Naive thymus-derived CD4-positive, alpha-beta T cell (primary cell): ENCODE data around the gene OGFOD2. TPM values are rescaled to one million over a fixed set of nuclear protein-coding genes. Genes with fewer than 3 reads are reported as not detected.

Experiments used
- ATAC-seq: fragments of 150-1000 bp; cut with Tn5 transposase; 2 replicates; pipeline ENCODE4 v1.10.0; 2021; ENCODE audit warnings: mild to moderate bottlenecking, moderate library complexity
- CTCF ChIA-PET: fragments of 350-600 bp; sonication (Branson Sonifier 250); formaldehyde crosslinking; loops from one replicate; lab custom pipeline; 2021; ENCODE audit warnings: antibody characterized with exemption; lab: Charles Lee
- POLR2A ChIA-PET: fragments of 350-600 bp; sonication (Branson Sonifier 250); formaldehyde crosslinking; loops from one replicate; lab custom pipeline; 2021; ENCODE audit warnings: antibody characterized with exemption, inconsistent platforms; lab: Charles Lee
- DNase-seq, 9 donors: peaks; one replicate each; pipeline versions ENCODE4 v3.0.0 to v3.0.0-alpha.2; 2020 to 2022; ENCODE audit warnings: mixed read lengths in 1 of 9
- H3K27ac ChIP-seq: one replicate; pipeline ENCODE4 v1.7.0; 2013; ENCODE audit warnings: mild to moderate bottlenecking, low read depth, low read length, moderate library complexity
- H3K27me3 ChIP-seq, 2 donors: one replicate each; pipeline ENCODE4 v1.7.0; 2013; ENCODE audit warnings: low read length in 2 of 2, mild to moderate bottlenecking in 2 of 2, moderate library complexity in 2 of 2; ENCODE audit not compliant: control insufficient read depth in 2 of 2, insufficient read depth in 2 of 2
- H3K36me3 ChIP-seq, 3 experiments: 1 replicate in 2 of 3; 2 replicates in 1 of 3; pipeline ENCODE4 v1.7.0; 2013; ENCODE audit warnings: low read length in 3 of 3, mild to moderate bottlenecking in 3 of 3, moderate library complexity in 1 of 3; ENCODE audit not compliant: insufficient read depth in 3 of 3, control insufficient read depth in 2 of 3
- H3K4me1 ChIP-seq, 2 donors: one replicate each; pipeline ENCODE4 v1.7.0; 2013; ENCODE audit warnings: low read length in 2 of 2, mild to moderate bottlenecking in 2 of 2, moderate library complexity in 1 of 2; ENCODE audit not compliant: control insufficient read depth in 2 of 2, insufficient read depth in 2 of 2
- H3K4me3 ChIP-seq: 2 replicates; pipeline ENCODE4 v1.7.0; 2013; ENCODE audit warnings: mild to moderate bottlenecking, low read length
- H3K9me3 ChIP-seq, 3 experiments: 1 replicate in 2 of 3; 2 replicates in 1 of 3; pipeline ENCODE4 v1.7.0; 2013; ENCODE audit warnings: low read length in 3 of 3; ENCODE audit not compliant: control insufficient read depth in 2 of 3
- H3K27ac Mint-ChIP-seq, 9 donors: one replicate each; pipeline ENCODE4 v1.8.0; 2020 to 2022; ENCODE audit warnings: mixed read lengths in 9 of 9, mild to moderate bottlenecking in 8 of 9, moderate library complexity in 5 of 9, inconsistent platforms in 2 of 9
- H3K27me3 Mint-ChIP-seq, 5 donors: one replicate each; pipeline ENCODE4 v1.8.0; 2021 to 2022; ENCODE audit warnings: mixed read lengths in 5 of 5, mild to moderate bottlenecking in 1 of 5
- H3K36me3 Mint-ChIP-seq, 5 donors: one replicate each; pipeline ENCODE4 v1.8.0; 2020 to 2022; ENCODE audit warnings: mixed read lengths in 5 of 5, mild to moderate bottlenecking in 3 of 5, inconsistent platforms in 1 of 5
- H3K4me1 Mint-ChIP-seq, 7 donors: one replicate each; pipeline ENCODE4 v1.8.0; 2020 to 2022; ENCODE audit warnings: mixed read lengths in 7 of 7, mild to moderate bottlenecking in 3 of 7, inconsistent platforms in 1 of 7
- H3K4me3 Mint-ChIP-seq, 10 donors: one replicate each; pipeline ENCODE4 v1.8.0; 2020 to 2022; ENCODE audit warnings: mild to moderate bottlenecking in 10 of 10, mixed read lengths in 10 of 10, moderate library complexity in 6 of 10, inconsistent platforms in 2 of 10
- H3K9me3 Mint-ChIP-seq, 11 donors: one replicate each; pipeline ENCODE4 v1.8.0; 2020 to 2022; ENCODE audit warnings: mixed read lengths in 11 of 11, mild to moderate bottlenecking in 4 of 11, inconsistent platforms in 1 of 11, moderate library complexity in 1 of 11
- intact Hi-C, 2 donors: fragments of 100-400 bp; cut with micrococcal nuclease; formaldehyde crosslinking; loops; one replicate each; pipeline ENCODE4 v1.15.1; 2023
- polyA plus RNA-seq, 2 donors: library from polyadenylated mRNA; unstranded; fragments of 300-500 nt; fragmentation: Illumina TruSeq; gene quantifications; one replicate each; pipeline ENCODE4 v1.2.3, GENCODE V29; 2021
- total RNA-seq, 6 experiments: library from RNA in 5 of 6; stranded (reverse) in 5 of 6; gene quantifications; 1 replicate in 5 of 6; 2 replicates in 1 of 6; pipeline ENCODE4 v1.2.3 and lab custom pipeline; 2021 to 2026

The OGFOD2 gene
- total and polyA plus RNA-seq, 7 experiments from 2014 or later = 16.8 to 49.1 (median 21.7) TPM

DNA sequence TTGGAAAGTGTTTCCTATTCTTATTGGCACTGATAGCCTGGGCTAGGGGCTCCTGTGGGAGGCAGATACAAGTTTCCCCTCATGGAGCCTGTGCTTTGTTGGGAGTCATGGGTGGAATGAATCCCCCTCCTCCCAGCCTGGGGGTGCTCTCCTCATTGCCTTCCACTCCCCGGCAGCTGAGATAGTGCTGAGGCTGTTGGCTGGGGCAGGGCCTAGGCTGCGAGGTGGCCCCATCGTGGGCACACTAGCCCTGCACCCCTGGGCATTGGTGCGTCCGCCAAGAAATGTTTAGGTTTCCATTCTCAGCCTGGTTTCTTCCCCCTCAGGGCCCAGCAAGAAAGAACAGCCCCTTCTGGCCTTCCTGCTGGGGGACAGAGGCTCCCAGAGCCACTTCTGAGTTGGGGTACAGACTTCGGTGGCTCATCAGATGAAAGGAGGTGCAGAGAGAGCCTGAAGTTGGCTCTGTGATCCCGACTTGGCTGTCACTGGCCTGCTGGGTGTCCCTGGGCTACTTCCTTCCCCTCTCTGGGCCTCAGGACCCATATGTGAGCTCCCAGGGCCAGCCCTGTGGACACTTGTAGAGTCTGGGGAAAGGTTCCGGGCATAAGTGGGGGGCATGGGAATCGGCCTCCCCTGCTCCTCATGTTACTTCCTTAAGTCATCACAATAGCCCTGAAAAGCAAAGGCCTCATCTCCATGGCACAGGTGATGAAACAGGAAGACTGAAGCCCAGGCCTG, 2.8 kb downstream of the OGFOD2 start:
- Mint-ChIP-seq H3K36me3 (peaks cover 0 to 8% (median 0%) of the 10 kb centered on the region in 5 donors), H3K4me3 (peak overlapping the region in 9 of 10 donors; percentile 25 to 99 (median 55)), H3K27ac (peak overlapping the region in 1 of 9 donors; percentile 12), H3K27me3 (peaks cover 0 to 3% (median 0%) of the 10 kb centered on the region in 5 donors), H3K9me3 (peaks cover 0 to 7% (median 0%) of the 10 kb centered on the region in 11 donors), H3K4me1 (peaks cover 19 to 60% (median 44%) of the 10 kb centered on the region in 7 donors)
- no peaks in the 10 kb centered on the region for H3K27me3 ChIP-seq
- no peaks in the 10 kb centered on the region for H3K9me3 ChIP-seq
- intact Hi-C loops = loop anchor here (5.0 to 10.0 kb wide), 5 partner anchors 604 to 1393 kb away; partner anchors contain the start of genes CCDC92 (in 1 of the 2), DIABLO (in 1 of the 2), KDM2B (in 1 of the 2) and TCTN2 (in 1 of the 2)
- ChIA-PET POLR2A (interaction anchor here (1.1 kb wide), 1 partner anchor 11 kb away, joined by 3 read pairs; the partner anchor contains the start of gene ABCB9), CTCF (interaction anchor here (0.5 kb wide), 1 partner anchor 120 kb away, joined by 3 read pairs; no protein-coding TSS in a partner anchor)
- H3K4me1 ChIP-seq = peaks cover 40 to 45% of the 10 kb centered on the region in 2 donors
- H3K27ac ChIP-seq = no peak overlapping the region
- DNase-seq (peak in 1 of 9 donors; percentile 3), ATAC-seq (no peak)
- H3K36me3 ChIP-seq = peaks cover 0 to 31% (median 0%) of the 10 kb centered on the region in 3 experiments
- H3K4me3 ChIP-seq = no peak overlapping the region

DNA sequence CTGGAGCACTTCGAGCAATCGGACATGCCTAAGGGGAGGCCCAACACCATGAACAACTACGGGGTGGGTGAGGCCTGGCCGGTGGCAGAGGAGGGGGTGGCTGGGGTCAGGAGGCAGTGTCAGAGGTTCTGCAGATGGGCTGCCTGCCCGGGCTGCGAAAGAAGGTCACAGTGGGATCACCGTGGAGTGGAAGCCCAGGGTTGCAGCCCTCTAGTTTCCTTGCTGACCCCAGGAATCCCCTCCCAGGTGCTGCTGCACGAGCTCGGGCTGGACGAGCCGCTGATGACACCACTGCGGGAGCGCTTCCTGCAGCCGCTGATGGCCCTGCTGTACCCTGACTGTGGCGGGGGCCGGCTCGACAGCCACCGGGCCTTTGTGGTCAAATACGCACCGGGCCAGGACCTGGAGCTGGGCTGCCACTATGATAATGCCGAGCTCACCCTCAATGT, 3.5 kb downstream of the OGFOD2 start:
- CTCF ChIA-PET = interaction anchor here (0.5 kb wide), 1 partner anchor 121 kb away, joined by 3 read pairs; no protein-coding TSS in a partner anchor
- no peak overlapping the region for H3K27ac Mint-ChIP-seq
- peaks cover 41 to 52% of the 10 kb centered on the region in 2 donors for H3K4me1 ChIP-seq
- ATAC-seq (no peak), DNase-seq (peak in 1 of 9 donors; percentile 6)
- H3K4me1 Mint-ChIP-seq = peaks cover 26 to 67% (median 50%) of the 10 kb centered on the region in 7 donors
- peaks cover 0 to 12% (median 0%) of the 10 kb centered on the region in 5 donors for H3K36me3 Mint-ChIP-seq
- POLR2A ChIA-PET = interaction anchor here (1.1 to 2.0 kb wide), 3 partner anchors 12 to 254 kb away, joined by 3 to 11 read pairs (median 9); partner anchors contain the start of genes ABCB9, MPHOSPH9 and MTRFR
- H3K27me3 ChIP-seq = no peaks in the 10 kb centered on the region
- peaks cover 0 to 3% (median 0%) of the 10 kb centered on the region in 5 donors for H3K27me3 Mint-ChIP-seq
- no peak overlapping the region for H3K27ac ChIP-seq
- H3K4me3 ChIP-seq = no peak overlapping the region
- H3K9me3 Mint-ChIP-seq = peaks cover 0 to 7% (median 0%) of the 10 kb centered on the region in 11 donors
- intact Hi-C loops = loop anchor here (5.0 to 10.0 kb wide), 5 partner anchors 604 to 1394 kb away; partner anchors contain the start of genes CCDC92 (in 1 of the 2), DIABLO (in 1 of the 2), KDM2B (in 1 of the 2) and TCTN2 (in 1 of the 2)
- H3K36me3 ChIP-seq = peaks cover 0 to 31% (median 3%) of the 10 kb centered on the region in 3 experiments
- no peaks in the 10 kb centered on the region for H3K9me3 ChIP-seq
- H3K4me3 Mint-ChIP-seq = peak overlapping the region in 8 of 10 donors; percentile 23 to 99 (median 46)

DNA sequence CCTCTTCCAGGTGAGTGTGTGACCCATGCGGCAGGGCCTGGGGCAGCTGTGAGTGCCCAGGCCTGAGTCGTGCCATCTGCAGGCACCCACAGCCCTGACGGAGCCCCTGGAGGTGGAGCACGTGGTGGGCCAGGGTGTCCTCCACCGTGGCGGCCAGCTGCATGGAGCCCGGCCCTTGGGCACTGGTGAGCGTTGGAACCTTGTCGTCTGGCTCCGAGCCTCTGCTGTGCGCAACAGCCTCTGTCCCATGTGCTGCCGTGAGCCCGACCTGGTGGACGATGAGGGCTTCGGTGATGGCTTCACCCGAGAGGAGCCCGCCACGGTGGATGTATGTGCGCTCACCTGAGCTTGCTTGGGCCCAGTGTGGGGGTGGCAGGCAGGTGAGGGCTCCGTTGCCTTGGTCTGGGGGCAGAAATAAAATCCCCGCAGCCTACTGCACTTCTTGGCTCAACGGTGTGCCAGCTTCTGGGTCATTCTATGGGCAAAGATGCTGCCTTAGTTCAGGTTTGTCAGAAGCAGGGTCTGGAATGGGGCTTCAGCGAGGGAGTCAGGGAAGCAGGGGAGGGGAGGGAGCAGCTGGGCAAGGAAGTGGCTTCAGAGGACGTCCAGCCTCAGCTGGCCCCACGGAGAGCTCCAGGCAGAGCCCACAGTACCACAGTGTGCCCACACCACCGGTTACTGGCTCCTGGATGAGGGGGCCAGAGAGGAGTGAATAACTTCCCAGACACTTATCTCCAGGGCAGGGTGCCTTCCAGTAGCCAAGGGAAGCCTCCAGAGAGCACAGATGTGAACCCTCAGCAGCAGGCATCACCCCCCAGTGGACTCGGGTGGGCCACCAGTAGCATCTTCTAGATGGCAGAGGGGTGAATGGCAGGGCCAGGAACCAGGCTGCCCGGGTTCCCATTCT, 4.2 kb downstream of the OGFOD2 start:
- Histone ChIP-seq H3K36me3 (peaks cover 0 to 37% (median 3%) of the 10 kb centered on the region in 3 experiments), H3K27ac (peak overlapping the region; percentile 81), H3K9me3 (no peaks in the 10 kb centered on the region), H3K4me1 (peaks cover 41 to 47% of the 10 kb centered on the region in 2 donors), H3K27me3 (no peaks in the 10 kb centered on the region), H3K4me3 (peak overlapping the region; percentile 84)
- Mint-ChIP-seq H3K27me3 (peaks cover 0 to 3% (median 0%) of the 10 kb centered on the region in 5 donors), H3K4me1 (peaks cover 30 to 70% (median 53%) of the 10 kb centered on the region in 7 donors), H3K4me3 (peak overlapping the region; percentile 86 to 95 (median 90)), H3K36me3 (peaks cover 0 to 12% (median 0%) of the 10 kb centered on the region in 5 donors), H3K9me3 (peaks cover 0 to 7% (median 0%) of the 10 kb centered on the region in 11 donors), H3K27ac (peak overlapping the region; percentile 81 to 92 (median 87))
- POLR2A ChIA-PET = interaction anchor here (1.1 to 3.3 kb wide), 4 partner anchors 12 to 261 kb away, joined by 3 to 11 read pairs (median 10); partner anchors contain the start of genes ABCB9, MPHOSPH9 and MTRFR
- ATAC-seq (no peak), DNase-seq (no peak)
- CTCF ChIA-PET = no interaction called here
- intact Hi-C loops = loop anchor here (5.0 to 10.0 kb wide), 5 partner anchors 603 to 1394 kb away; partner anchors contain the start of genes CCDC92 (in 1 of the 2), DIABLO (in 1 of the 2), KDM2B (in 1 of the 2) and TCTN2 (in 1 of the 2)

DNA sequence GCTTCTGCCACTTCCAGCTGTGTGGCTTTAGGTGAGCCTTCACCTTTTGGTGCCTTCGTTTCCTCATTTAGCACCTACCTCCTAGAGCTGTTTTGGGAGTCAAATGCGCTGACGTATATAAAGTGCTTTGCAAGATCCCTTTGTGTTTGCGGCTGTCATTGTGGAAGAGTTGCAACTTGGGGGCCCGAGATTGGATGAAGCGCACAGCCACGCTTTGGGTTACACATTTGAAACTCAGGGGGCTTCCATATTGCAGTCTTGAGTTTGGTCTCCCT, 4.8 kb downstream of the OGFOD2 start:
- POLR2A ChIA-PET = interaction anchor here (1.1 to 3.3 kb wide), 4 partner anchors 13 to 260 kb away, joined by 3 to 11 read pairs (median 10); partner anchors contain the start of genes ABCB9, MPHOSPH9 and MTRFR
- intact Hi-C loops = loop anchor here (1.0 to 10.0 kb wide), 8 partner anchors 13 to 1395 kb away; partner anchors contain the start of genes ABCB9 (in 1 of the 2), CCDC92 (in 1 of the 2), DIABLO (in 1 of the 2) and KDM2B (in 1 of the 2)
- Histone ChIP-seq H3K4me3 (peak overlapping the region; percentile 84), H3K27me3 (no peaks in the 10 kb centered on the region), H3K9me3 (no peaks in the 10 kb centered on the region), H3K27ac (peak overlapping the region; percentile 81), H3K4me1 (peaks cover 41 to 46% of the 10 kb centered on the region in 2 donors), H3K36me3 (peaks cover 0 to 40% (median 3%) of the 10 kb centered on the region in 3 experiments)
- peaks cover 0 to 14% (median under 1%) of the 10 kb centered on the region in 5 donors for H3K36me3 Mint-ChIP-seq
- H3K27ac Mint-ChIP-seq = peak overlapping the region; percentile 81 to 92 (median 87)
- DNase-seq (no peak), ATAC-seq (no peak)
- H3K9me3 Mint-ChIP-seq = peaks cover 0 to 7% (median 0%) of the 10 kb centered on the region in 11 donors
- H3K4me1 Mint-ChIP-seq = peaks cover 35 to 72% (median 55%) of the 10 kb centered on the region in 7 donors
- peak overlapping the region; percentile 86 to 95 (median 90) for H3K4me3 Mint-ChIP-seq
- CTCF ChIA-PET = no interaction called here
- no peaks in the 10 kb centered on the region for H3K27me3 Mint-ChIP-seq

DNA sequence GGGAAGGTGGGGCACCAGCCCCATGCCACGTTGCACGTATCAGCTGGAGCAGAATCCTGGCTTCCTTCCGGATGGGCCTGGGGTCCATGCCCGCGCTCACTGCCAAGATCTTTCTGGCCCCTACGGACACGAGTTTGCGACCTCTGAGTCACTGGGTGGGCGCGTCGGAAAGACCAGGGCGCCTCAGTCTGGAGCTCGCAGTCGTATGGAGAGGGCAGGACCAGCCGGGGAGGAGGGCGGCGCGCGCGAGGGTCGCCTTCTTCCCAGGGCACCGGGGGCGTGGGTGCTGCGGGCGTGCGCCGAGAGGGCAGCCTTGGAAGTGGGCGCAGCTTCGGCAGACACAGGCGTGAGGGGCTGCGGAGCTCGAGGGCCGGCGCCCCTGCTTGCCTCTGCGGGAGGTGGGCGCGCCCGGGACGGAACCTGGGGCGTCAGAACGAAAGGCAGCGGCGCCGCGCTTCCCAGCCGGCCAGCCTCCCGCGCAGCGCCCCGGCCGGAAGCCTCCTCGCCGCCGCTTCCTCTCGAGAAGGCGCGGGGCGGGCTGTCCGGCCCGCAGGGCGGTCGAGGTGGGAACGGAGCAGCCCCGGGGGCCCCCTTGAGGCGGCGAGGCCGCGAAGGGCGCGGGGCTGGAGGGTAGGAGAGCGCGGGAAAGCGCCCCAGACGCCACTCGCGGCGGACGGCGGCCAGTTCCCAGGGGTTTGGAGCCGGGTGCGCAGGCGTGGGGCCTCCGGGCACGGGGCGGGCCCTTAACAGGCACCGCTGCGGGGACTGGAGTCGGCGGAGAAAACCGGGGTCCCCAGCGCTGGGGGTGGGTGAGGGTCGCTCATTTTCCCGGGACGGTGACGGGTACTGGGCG, 5.4 kb downstream of the OGFOD2 start, which contains the start of gene ARL6IP4:
TSS of gene ARL6IP4 (plus strand) at position 499 of the 853 bp plus-strand sequence. CDS start 459 bp downstream, outside the sequence.
- Mint-ChIP-seq H3K4me3 (peak within 1 kb of the TSS; percentile 86 to 95 (median 90)), H3K9me3 (peaks cover 0 to 7% (median 0%) of the 10 kb centered on the region in 11 donors), H3K4me1 (peaks cover 39 to 73% (median 53%) of the 10 kb centered on the region in 7 donors), H3K27me3 (no peaks in the 10 kb centered on the region), H3K36me3 (peaks cover 0 to 15% (median 3%) of the 10 kb centered on the region in 5 donors), H3K27ac (peak within 1 kb of the TSS; percentile 81 to 92 (median 87))
- Histone ChIP-seq H3K27me3 (no peaks in the 10 kb centered on the region), H3K4me1 (peaks cover 41 to 46% of the 10 kb centered on the region in 2 donors), H3K9me3 (no peaks in the 10 kb centered on the region), H3K27ac (peak within 1 kb of the TSS; percentile 81), H3K36me3 (peaks cover 0 to 41% (median 3%) of the 10 kb centered on the region in 3 experiments), H3K4me3 (peak within 1 kb of the TSS; percentile 84)
- ChIA-PET CTCF (no interaction called here), POLR2A (interaction anchor here (0.7 to 3.3 kb wide), 7 partner anchors 14 to 262 kb away, joined by 3 to 11 read pairs (median 3); partner anchors contain the start of genes ABCB9, MPHOSPH9 and MTRFR)
- peak; percentile 81 for ATAC-seq
- DNase-seq = peak; percentile 46 to 72 (median 63)
- intact Hi-C loops = loop anchor here (1.0 to 2.0 kb wide), 3 partner anchors 14 to 258 kb away; partner anchors contain the start of genes ABCB9 (in 1 of the 2) and PITPNM2 (in 1 of the 2)
